ENCODE results near the gene ASMT.
"Not testable (repeated sequence)": the region's sequence is repeated elsewhere in the genome, so short reads cannot be mapped to it uniquely, and the experiment has no call there.

ASMT gene

GRCh38 chrX:1598021-1598875 lies 16.6 kb upstream of the ASMT start:
- no peak for DNase-seq

DNA sequence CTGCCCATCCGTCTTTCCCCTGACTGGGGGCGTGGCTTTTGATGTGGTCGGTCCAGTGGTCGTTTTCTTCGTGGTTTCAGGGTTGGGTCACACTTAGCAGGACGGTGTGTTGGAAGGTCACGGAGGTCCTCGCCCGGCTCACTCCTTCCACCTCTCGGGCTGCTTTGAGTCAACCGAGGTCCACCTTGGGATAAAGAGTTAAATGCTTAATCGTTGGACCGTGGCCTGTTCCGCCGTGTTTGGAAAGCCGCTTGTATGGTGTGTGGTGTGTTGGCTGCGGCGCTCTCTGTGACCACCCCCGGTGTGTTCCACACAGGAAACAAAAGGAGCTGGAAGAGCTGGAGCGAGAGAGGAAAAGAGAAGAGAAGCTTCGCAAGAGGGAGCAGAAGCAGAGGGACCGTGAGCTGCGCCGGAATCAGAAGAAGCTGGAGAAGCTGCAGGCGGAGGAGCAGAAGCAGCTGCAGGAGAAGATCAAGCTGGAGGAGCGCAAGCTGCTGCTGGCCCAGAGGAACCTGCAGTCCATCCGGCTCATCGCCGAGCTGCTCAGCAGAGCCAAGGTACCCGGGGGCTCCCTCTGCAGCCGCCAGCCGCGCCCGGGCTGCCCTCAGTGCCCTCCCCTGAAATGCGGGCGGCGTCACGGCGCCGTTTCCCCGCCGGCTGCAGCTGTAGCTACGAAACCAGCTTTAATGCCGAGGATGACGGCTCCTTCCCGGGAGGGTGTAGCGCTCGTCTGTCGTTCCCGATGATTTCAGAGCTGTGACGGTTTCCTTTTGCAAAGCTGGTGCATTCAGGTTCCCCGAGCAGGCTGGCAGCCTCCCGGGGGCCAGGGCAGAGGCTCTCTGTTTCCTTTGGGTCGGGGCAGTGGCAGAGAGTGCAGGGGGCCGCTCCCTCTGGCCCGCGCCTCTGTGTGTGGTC lies 15.7 kb upstream of the ASMT start:
- no peak for DNase-seq

GRCh38 chrX:1599791-1600405 lies 15.0 kb upstream of the ASMT start:
- no peak for DNase-seq

GRCh38 chrX:1600406-1601050 lies 14.3 kb upstream of the ASMT start:
- no peak for DNase-seq

- no peak for DNase-seq
These were observed 13.7 kb upstream of the ASMT start for GRCh38 chrX:1601051-1601767.

DNA sequence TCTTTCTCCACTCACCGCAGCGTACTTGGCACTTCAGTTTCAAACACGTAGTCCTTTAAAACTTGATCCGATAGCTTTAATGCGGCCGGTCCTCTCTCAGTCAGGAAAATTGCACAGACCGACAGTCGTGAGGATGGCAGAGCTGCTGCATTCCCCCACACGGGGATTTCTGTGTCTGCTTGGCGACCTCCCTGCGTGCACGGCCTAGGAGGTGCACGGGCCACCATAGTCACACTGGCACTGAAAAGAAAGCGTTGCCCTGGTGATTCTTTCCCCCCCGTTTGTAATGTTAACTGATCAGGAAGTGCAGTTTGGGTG lies 13.1 kb upstream of the ASMT start:
- DNase-seq = no peak

- DNase-seq = no peak
These were observed 12.6 kb upstream of the ASMT start for GRCh38 chrX:1602299-1602698.

DNA sequence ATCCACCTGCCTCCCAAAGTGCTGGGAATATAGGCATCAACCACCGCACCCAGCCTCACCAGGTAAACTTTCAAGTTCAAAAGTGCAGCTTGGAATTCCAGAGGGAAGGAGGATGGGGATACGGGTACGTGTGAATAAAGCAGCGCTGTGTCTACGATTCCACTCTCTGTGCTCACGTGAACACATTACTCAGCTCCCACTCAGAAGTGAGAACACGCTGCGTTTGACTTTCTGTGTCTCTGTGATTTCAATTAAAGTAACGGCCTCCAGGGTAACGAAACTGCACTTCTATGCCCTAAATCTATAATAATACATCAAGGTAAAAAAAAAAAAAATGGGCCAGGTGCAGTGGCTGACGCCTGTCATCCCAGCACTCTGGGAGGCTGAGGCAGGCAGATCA lies 8.4 kb upstream of the ASMT start:
- no peak for DNase-seq

DNA sequence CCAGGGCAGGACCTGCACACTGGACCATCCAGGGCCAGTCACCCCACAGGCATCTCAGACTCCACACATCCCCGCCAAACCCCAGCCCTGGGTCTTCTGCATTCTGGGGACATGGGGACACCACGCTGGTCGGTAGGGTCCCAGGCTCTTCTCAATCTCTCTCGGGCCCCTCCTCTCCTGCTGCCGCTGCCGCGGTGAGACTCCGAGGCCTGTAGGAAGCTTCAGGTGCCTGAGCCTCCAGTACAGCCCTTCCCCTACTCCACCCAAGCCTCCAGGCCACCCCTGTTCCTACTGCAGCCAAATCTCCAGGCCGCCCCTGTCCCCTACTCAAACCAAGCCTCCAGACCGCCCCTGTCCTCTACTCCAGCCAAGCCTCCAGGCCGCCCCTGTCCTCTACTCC lies 5.5 kb upstream of the ASMT start:
- no peak for DNase-seq

- no peak for DNase-seq
These were observed 5.1 kb upstream of the ASMT start for GRCh38 chrX:1609762-1610161.

- DNase-seq = no peak
These were observed 4.7 kb upstream of the ASMT start for GRCh38 chrX:1610166-1610565.

GRCh38 chrX:1610736-1611135 lies 4.1 kb upstream of the ASMT start:
- no peak for DNase-seq

- DNase-seq = no peak
These were observed 2.1 kb upstream of the ASMT start for GRCh38 chrX:1612641-1613286.

- DNase-seq = no peak
These were observed 3.8 kb downstream of the ASMT start for GRCh38 chrX:1618689-1619088.

- DNase-seq = no peak
These were observed 8.8 kb downstream of the ASMT start for GRCh38 chrX:1623691-1624090.

DNA sequence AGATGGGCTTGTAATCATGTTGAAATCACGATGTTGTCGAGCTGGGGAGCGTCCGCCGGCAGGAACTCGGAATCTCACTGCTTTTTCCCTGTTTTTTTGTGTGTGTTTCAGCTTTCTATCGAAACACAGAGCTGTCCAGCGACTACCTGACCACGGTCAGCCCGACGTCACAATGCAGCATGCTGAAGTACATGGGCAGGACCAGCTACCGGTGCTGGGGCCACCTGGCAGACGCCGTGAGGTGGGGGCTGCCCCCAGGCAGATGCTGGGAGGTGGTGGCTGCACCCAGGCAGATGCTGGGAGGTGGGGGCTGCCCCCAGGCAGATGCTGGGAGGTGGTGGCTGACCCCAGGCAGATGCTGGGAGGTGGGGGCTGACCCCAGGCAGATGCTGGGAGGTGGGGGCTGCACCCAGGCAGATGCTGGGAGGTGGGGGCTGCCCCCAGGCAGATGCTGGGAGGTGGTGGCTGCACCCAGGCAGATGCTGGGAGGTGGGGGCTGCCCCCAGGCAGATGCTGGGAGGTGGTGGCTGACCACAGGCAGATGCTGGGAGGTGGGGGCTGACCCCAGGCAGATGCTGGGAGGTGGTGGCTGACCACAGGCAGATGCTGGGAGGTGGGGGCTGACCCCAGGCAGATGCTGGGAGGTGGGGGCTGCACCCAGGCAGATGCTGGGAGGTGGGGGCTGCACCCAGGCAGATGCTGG lies 9.4 kb downstream of the ASMT start:
- DNase-seq = not testable (repeated sequence)

GRCh38 chrX:1624861-1625215 lies 10.0 kb downstream of the ASMT start:
- DNase-seq = not testable (repeated sequence)

DNA sequence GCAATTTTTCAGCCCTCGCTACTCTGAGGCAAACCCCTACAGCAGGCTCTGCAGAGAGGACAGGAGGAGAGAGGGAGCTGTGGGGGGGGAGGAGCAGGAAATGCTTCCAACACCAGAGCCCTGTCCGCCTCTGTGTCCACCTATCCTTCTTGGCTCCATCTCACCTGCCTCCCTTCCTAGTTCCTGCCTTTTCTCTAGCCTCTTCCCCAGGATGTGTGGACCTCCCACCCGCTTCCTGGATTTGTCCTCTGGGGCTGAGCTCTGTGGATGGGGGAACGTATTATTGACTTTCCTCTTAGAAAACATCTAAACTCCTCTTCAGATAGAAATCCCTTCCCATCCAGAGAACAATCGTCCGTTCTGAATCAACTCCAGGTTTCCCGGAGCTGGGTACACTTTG lies 14.4 kb downstream of the ASMT start:
- no peak for DNase-seq

DNA sequence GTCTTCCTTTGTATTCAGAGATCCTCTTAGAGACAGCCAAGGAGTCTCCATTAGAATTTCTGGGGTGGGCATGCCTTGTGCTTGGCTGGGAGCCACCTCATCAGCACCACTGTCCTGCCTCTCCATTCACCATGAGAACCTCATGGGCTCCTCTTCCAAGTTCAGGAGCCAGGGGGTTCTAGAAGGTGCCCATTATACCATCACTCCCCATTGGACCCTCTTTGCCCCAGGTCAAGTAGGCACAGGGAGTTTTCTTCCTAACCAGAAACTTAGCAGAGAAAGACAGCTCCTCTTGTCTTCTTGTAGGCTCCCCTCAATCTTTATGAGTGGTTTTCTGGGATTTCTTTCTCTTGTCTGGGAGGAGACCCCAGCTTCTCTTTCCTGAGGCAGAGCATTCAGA lies 31.1 kb downstream of the ASMT start:
- DNase-seq = no peak

DNA sequence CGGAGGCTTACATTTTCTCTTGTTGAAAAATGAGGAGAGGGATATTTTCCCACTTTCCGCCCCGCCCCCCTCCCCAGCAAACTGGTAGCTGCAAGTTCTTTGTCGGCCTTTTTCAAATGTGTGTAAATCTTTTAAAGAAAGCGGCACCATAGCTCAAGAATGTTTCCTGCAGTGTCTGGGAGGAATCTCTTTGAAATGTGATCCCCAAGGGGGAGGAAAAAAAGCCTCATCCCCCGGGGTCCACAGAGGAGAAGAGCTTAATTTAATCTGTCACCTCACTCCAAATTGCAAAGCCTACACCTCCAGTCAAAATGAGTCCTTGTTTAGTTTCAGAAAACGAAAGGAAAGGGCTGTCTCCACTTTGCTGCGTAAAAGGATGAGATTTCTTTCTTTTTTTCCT lies 34.8 kb downstream of the ASMT start:
- DNase-seq = no peak

DNA sequence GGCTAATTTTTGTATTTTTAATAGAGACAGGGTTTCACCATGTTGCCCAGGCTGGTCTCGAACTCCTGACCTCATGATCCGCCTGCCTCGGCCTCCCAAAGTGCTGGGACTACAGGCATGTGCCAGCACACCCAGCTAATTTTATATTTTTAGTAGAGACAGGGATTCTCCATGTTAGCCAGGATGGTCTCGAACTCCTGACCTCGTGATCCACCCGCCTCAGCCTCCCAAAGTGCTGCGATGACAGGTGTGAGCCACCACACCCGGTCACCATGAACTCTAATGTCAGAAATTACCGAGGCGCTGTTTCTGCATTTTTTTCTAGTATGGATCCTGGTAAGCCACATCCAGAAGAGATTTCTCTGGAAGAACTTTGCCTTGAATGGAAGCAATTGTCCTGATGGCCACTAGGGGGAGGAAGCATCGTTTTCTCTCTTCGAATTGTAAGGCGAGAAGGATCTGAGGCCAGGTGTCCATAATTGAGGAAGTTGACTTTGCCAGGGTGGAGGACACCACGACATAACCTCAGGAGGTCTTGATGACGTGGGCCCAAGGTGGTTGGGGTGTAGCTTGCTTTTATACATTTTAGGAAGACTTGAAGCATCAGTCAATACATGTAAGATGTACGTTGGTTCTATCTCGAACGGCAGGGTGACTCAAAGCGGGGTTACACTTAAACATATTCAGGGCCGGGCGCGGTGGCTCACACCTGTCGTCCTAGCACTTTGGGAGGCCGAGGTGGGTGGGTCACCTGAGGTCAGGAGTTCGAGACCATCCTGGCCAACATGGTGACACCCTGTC lies 37.4 kb downstream of the ASMT start:
- DNase-seq = peak; percentile 15
